NB4 (cell line): Measurements from ENCODE around the gene ANKRD22.

Experiments used
- CTCF ChIP-seq: IDR thresholded peaks from one replicate; pipeline ENCODE4 v1.5.1; 2012; ENCODE audit warnings: low read depth, low read length
- MYC ChIP-seq: IDR thresholded peaks from 2 replicates; pipeline ENCODE4 v1.6.1; 2011; ENCODE audit warnings: low read depth, low read length
- POLR2A ChIP-seq: IDR thresholded peaks from 2 replicates; pipeline ENCODE4 v1.6.1; 2011; ENCODE audit warnings: mild to moderate bottlenecking; ENCODE audit not compliant: insufficient read length; ENCODE audit errors: extremely low read depth

- TF ChIP-seq CTCF (no peak), POLR2A (no peak), MYC (no peak)
These were observed 38.4 kb downstream of the ANKRD22 start for GRCh38 chr10:88813200-88813599.
